ENCODE measurements around the gene MAN1B1. TPM values are rescaled to one million over a fixed set of nuclear protein-coding genes. Genes with fewer than 3 reads are reported as not detected.

MAN1B1 gene
- total and polyA plus RNA-seq, 2 of the 4 experiments (the other 2 are of a cell fraction), result 28.7 to 55.1 TPM

DNA sequence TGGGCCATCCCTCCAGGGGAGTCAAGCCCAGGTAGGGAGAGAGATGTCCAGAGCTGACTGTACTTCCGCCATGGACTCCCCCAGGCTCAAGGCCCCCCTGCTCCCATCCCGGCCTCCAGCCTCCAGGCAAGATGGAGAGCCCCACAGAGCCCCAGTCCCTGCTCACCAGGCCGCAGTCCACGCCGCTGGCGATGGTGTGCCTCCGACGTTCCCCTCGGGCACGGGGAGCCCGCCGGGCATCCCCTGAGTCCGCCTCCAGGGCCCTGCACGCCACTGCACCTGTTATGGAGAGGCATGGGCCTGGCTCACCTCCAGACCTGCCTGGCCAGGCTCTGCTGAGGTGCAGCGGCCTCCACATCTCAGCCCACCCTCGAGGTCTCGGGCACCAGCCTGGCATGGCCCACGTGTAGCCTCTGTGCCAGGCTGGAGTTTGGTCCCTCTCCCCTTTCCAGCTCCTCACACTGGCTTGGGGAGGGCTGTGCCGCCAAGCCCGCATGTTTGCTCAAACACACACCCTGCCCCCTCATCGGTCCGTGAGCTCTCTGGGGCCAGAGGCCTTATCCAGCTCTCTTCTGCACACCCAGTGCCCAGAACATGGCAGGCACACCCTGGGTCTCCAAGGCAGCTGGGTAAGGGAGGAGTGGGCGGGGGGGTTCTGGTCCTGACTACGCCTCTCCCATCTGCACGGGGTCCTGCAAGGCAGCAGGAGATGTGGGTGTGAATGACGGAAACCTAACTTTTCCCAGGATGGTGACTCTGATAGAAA is 20.5 kb upstream of the MAN1B1 start:
- TF ChIP-seq NFE2L2 (IDR thresholded peaks at IDR 0.05; ENCODE audit: low read depth, low read length) (no peak), MAFK (IDR thresholded peaks at IDR 0.05; ENCODE audit: low read depth, low read length) (no peak), MAZ (IDR thresholded peaks at IDR 0.05; ENCODE audit: borderline replicate concordance, low read depth, low read length) (no peak), CEBPB (IDR thresholded peaks at IDR 0.05; ENCODE audit: low read depth, low read length) (no peak), RFX5 (IDR thresholded peaks at IDR 0.05; ENCODE audit: low read depth, low read length) (no peak), POLR2A (IDR thresholded peaks at IDR 0.05; ENCODE audit: low read depth, low read length) (no peak), FOS (IDR thresholded peaks at IDR 0.05; ENCODE audit: low read depth, low read length) (no peak), SMC3 (IDR thresholded peaks at IDR 0.05; ENCODE audit: low read depth, low read length) (no peak), BHLHE40 (IDR thresholded peaks at IDR 0.05; ENCODE audit: low read depth, low read length) (no peak)
- TF ChIP-seq, protein P1, sequence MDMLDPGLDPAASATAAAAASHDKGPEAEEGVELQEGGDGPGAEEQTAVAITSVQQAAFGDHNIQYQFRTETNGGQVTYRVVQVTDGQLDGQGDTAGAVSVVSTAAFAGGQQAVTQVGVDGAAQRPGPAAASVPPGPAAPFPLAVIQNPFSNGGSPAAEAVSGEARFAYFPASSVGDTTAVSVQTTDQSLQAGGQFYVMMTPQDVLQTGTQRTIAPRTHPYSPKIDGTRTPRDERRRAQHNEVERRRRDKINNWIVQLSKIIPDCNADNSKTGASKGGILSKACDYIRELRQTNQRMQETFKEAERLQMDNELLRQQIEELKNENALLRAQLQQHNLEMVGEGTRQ (IDR thresholded peaks at IDR 0.05; ENCODE audit: low read depth, low read length), result no peak
- TF ChIP-seq, protein P2, sequence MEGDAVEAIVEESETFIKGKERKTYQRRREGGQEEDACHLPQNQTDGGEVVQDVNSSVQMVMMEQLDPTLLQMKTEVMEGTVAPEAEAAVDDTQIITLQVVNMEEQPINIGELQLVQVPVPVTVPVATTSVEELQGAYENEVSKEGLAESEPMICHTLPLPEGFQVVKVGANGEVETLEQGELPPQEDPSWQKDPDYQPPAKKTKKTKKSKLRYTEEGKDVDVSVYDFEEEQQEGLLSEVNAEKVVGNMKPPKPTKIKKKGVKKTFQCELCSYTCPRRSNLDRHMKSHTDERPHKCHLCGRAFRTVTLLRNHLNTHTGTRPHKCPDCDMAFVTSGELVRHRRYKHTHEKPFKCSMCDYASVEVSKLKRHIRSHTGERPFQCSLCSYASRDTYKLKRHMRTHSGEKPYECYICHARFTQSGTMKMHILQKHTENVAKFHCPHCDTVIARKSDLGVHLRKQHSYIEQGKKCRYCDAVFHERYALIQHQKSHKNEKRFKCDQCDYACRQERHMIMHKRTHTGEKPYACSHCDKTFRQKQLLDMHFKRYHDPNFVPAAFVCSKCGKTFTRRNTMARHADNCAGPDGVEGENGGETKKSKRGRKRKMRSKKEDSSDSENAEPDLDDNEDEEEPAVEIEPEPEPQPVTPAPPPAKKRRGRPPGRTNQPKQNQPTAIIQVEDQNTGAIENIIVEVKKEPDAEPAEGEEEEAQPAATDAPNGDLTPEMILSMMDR (conservative IDR thresholded peaks at IDR 0.05; ENCODE audit: low read depth, low read length), result no peak
- Histone ChIP-seq H4K8ac (ENCODE audit: low read depth in 2 of 2, low read length in 2 of 2) (no peak overlapping the region), H3K9me1 (ENCODE audit: insufficient read depth, low read length) (no peaks in the 10 kb centered on the region), H2BK120ac (ENCODE audit: low read depth, low read length) (no peak overlapping the region), H4K5ac (ENCODE audit: low read depth, low read length) (no peak overlapping the region), H3K9me3 (ENCODE audit: control insufficient read depth, insufficient read depth, low read length) (no peaks in the 10 kb centered on the region), H3K27me3 (ENCODE audit: control insufficient read depth, insufficient read depth, low read length) (no peaks in the 10 kb centered on the region; the same call in 1 of the 2 replicates), H2BK5ac (ENCODE audit: low read depth, low read length, poor library complexity, severe bottlenecking) (no peak overlapping the region), H3K4me3 (ENCODE audit: insufficient read depth, low read depth, low read length) (no peak overlapping the region), H2BK15ac (ENCODE audit: low read depth, low read length) (no peak overlapping the region), H4K20me1 (ENCODE audit: insufficient read depth, low read length) (no peaks in the 10 kb centered on the region), H3K27ac (ENCODE audit: insufficient read depth, low read length) (no peak overlapping the region), H4K91ac (ENCODE audit: insufficient read depth, low read depth, low read length) (no peak overlapping the region), H3K4me1 (ENCODE audit: control insufficient read depth, insufficient read depth, low read length) (peaks cover 3% of the 10 kb centered on the region; the same call in 1 of the 2 replicates), H2BK20ac (ENCODE audit: low read depth, low read length) (no peak overlapping the region), H3K79me1 (ENCODE audit: low read depth in 1 of 2, low read length in 2 of 2) (peaks cover 2 to 11% of the 10 kb centered on the region in 2 experiments), H3K14ac (replicated peaks; ENCODE audit: low read depth, low read length) (no peak overlapping the region), H3K36me3 (ENCODE audit: control insufficient read depth, insufficient read depth, low read length) (no peaks in the 10 kb centered on the region), H3K4ac (ENCODE audit: low read depth, low read length) (no peak overlapping the region), H2AK9ac (replicated peaks; ENCODE audit: low read depth, low read length, poor library complexity) (no peak overlapping the region), H2AK5ac (ENCODE audit: low read depth, low read length) (no peak overlapping the region), H3K23ac (ENCODE audit: low read depth, low read length) (no peak overlapping the region), H2AFZ (replicated peaks; ENCODE audit: low read length, poor library complexity) (no peak overlapping the region), H3K56ac (ENCODE audit: extremely low read depth, insufficient read depth, low read length) (no peak overlapping the region), H3K4me2 (ENCODE audit: low read depth, low read length) (no peak overlapping the region), H3K18ac (ENCODE audit: low read depth, low read length) (no peak overlapping the region), H3K9ac (ENCODE audit: low read depth, low read length) (no peak overlapping the region)
- ChIA-PET CTCF (interaction anchor here (1.1 kb wide), 1 partner anchor 20 kb away, joined by 4 read pairs; no protein-coding TSS in a partner anchor), POLR2A (ENCODE audit: unreplicated experiment) (no interaction called here)
- DNase-seq (no peak), ATAC-seq (ENCODE audit: low read depth) (no peak)
- intact Hi-C loops (cut with micrococcal nuclease), result no loop called here
- in situ Hi-C loops (cut with MboI; ENCODE audit: low sequenced_read_pairs), result no loop called here
- BruUV-seq (replicated peaks), result no TSS peak
- dilution Hi-C loops (cut with HindIII; ENCODE audit: low sequenced_read_pairs, unreplicated experiment), result no loop called here
- WGBS, 2 experiments (ENCODE audit: extremely low coverage in 2 of 2, insufficient read length in 1 of 2), result 91% methylated on average over 9 of the region's 26 CpGs; no CpG with 5 or more reads in 1 of the 2 experiments
